ENCODE results near the gene UBA3.

Gene UBA3

DNA sequence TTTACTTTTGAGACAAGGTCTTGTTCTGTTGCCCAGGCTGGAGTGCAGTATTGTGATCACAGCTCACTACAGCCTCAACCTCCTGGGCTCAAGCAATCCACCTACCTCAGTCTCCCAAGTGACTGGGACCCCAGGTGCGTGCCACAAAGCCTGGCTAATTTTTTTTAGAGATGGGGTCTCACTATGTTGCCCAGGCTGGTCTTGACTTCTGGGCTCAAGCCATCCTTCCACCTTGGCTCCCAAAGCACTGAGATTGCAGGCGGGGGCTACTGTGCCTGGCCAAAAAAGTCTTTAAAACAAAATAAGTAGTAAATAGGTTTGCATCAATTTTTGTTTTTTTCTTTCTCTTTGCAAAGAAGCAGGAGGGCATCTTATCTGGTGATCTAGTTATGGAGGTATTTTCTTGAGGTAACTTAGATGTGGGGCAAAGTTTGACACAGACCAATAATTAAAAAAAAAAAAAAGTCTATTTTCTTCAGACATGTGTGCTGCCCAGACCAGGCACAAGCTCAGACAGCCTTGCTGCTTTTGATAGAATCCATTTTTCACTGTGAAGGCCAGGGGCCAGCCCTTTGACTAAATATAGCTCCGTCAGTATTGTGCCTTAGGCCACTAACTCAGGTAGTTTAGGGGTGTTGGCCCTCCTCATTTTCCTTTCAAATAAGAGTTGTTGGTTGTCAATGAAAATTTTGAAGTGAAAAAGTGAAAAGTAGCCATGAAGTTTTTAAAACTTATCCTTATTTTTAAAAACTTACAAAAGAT, 7.0 kb upstream of the UBA3 start:
- TF ChIP-seq, protein P1, sequence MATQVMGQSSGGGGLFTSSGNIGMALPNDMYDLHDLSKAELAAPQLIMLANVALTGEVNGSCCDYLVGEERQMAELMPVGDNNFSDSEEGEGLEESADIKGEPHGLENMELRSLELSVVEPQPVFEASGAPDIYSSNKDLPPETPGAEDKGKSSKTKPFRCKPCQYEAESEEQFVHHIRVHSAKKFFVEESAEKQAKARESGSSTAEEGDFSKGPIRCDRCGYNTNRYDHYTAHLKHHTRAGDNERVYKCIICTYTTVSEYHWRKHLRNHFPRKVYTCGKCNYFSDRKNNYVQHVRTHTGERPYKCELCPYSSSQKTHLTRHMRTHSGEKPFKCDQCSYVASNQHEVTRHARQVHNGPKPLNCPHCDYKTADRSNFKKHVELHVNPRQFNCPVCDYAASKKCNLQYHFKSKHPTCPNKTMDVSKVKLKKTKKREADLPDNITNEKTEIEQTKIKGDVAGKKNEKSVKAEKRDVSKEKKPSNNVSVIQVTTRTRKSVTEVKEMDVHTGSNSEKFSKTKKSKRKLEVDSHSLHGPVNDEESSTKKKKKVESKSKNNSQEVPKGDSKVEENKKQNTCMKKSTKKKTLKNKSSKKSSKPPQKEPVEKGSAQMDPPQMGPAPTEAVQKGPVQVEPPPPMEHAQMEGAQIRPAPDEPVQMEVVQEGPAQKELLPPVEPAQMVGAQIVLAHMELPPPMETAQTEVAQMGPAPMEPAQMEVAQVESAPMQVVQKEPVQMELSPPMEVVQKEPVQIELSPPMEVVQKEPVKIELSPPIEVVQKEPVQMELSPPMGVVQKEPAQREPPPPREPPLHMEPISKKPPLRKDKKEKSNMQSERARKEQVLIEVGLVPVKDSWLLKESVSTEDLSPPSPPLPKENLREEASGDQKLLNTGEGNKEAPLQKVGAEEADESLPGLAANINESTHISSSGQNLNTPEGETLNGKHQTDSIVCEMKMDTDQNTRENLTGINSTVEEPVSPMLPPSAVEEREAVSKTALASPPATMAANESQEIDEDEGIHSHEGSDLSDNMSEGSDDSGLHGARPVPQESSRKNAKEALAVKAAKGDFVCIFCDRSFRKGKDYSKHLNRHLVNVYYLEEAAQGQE (IDR thresholded peaks at IDR 0.05; ENCODE audit: insufficient read depth in 1 of 2, low read depth in 2 of 2, low read length in 2 of 2) = no peak
- TF ChIP-seq TAF1 (IDR thresholded peaks at IDR 0.05; ENCODE audit: borderline replicate concordance, insufficient read depth, low read length) = no peak
- no peak for TF ChIP-seq SIN3A (IDR thresholded peaks at IDR 0.05; ENCODE audit: borderline replicate concordance, insufficient read depth, low read length)
- TF ChIP-seq FOXP2 (optimal IDR thresholded peaks at IDR 0.05; ENCODE audit: borderline replicate concordance, extremely low read depth, extremely low read length, insufficient read depth) = no peak
- no peak for TF ChIP-seq POLR2AphosphoS5 (IDR thresholded peaks at IDR 0.05; ENCODE audit: low read depth, low read length)

DNA sequence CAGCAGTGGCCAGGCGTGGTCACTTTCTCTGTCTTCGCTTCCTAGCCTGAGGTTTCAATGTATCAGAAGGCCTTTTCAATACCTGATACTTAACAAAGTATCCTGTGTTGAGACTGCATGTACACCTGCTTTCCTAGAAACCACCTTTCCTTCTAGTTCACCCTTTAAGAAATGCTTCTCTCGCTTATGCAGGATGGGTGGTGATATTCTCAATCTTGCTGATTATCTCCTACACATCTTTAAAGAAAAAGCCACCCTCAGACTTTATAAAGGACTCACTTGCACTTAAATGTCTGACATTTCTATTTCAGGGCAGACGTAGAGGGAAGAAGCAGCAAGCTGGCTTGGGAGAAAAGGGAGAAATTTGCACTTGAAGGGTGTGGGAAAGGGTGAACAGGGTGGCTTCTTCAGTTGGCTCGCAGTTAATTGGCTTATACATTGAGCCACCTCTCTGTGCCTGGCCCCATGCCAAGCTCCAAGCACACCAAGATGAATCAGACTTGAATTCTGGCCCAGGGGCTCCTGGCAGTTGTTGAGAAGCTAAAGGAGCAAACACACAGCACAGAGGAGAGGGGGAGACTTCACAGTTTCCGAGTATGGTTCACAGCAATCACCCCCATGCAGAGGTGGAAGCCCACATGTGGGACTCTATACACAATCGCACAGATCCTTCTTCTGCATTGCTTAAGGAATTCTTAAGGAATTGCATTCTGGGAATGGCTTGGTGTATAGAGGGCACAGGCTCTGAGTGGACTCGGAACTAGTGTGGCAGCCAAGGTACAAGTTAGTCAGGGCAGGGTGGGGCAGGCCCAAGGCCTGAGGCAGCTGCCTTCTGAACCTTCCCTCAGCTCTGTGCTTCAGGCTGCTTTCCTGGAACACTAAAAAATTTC, 5.9 kb upstream of the UBA3 start:
- TF ChIP-seq, protein P1 (IDR thresholded peaks at IDR 0.05; ENCODE audit: insufficient read depth in 1 of 2, low read depth in 2 of 2, low read length in 2 of 2) = no peak
- TF ChIP-seq POLR2AphosphoS5 (IDR thresholded peaks at IDR 0.05; ENCODE audit: low read depth, low read length) (peak; percentile 29; the same call in 1 of the 2 replicates), TAF1 (IDR thresholded peaks at IDR 0.05; ENCODE audit: borderline replicate concordance, insufficient read depth, low read length) (no peak; the same call in 1 of the 2 replicates), SIN3A (IDR thresholded peaks at IDR 0.05; ENCODE audit: borderline replicate concordance, insufficient read depth, low read length) (no peak), FOXP2 (optimal IDR thresholded peaks at IDR 0.05; ENCODE audit: borderline replicate concordance, extremely low read depth, extremely low read length, insufficient read depth) (no peak)

DNA sequence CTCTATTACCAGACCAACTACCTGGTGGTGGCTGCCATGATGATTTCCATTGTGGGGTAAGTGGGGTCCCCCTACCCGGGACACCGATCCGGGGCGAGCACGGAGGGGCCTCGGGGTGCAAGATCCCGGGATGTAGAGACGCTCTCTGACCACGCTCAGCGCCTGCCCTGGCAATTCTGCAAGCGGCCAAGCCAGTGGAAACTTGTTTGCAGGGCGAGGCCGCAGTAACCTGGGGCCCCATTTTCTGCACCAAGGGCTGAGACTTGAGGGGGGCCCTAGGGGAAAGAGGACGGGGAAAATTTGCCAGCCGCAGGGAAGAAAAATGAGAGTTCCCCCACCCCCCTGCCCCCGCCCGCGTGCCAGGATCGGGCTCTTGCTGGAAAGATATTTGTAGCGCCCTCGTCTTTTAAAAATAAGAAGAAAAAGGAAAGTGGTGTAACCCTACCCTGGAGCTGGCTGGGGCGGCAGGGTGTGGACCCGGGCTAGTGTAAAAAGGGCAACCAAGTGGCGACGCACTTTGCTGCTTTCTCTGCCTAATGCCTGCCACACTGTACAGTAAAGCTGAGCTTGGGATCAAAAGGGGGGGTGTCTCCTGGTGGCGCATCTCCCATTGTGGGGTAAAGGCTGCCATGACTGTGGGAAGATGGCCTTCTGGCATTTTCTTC, 5.1 kb upstream of the UBA3 start:
- TF ChIP-seq SIN3A (IDR thresholded peaks at IDR 0.05; ENCODE audit: borderline replicate concordance, insufficient read depth, low read length) = no peak
- TF ChIP-seq, protein P1 (IDR thresholded peaks at IDR 0.05; ENCODE audit: insufficient read depth in 1 of 2, low read depth in 2 of 2, low read length in 2 of 2) = no peak
- no peak for TF ChIP-seq POLR2AphosphoS5 (IDR thresholded peaks at IDR 0.05; ENCODE audit: low read depth, low read length)

DNA sequence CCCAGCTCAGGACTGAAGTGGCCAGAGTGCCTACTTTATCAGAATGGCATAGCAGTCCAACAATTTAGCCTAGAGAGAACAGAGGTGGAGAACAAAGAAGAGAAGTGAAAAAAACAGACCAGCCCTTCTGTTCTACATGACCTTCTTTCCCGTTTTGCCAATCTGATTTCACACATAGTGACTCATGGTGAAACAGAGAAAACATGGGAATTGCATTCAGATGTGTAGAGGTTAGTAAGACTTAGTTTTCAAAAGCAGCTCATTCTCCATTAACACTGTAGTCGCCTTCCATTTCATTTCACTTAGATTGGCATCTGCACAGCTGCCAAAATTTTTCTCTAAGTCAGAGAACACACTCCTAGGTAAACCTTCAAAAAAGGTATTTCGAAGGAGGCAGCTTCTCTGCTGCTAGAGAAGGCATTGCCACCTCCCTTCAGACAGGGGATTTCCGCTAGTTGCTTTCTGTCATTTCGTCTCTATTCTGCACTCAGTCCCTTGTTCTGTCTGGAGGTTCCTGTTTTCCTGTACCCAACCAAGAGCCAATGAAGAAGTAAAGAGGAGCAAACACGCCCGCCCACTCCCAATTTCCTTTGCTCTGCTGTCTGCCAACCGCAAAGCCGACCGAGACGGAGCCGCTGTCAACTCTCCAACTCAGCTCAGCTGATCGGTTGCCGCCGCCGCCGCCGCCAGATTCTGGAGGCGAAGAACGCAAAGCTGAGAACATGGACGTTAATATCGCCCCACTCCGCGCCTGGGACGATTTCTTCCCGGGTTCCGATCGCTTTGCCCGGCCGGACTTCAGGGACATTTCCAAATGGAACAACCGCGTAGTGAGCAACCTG, 4.4 kb upstream of the UBA3 start, which contains the start of gene ARL6IP5:
Gene ARL6IP5, plus strand, starts transcription at position 612 of the 842 bp plus-strand sequence. Its CDS starts 111 bp downstream, at position 723.
- TF ChIP-seq TAF1 (IDR thresholded peaks at IDR 0.05; ENCODE audit: borderline replicate concordance, insufficient read depth, low read length) (no peak; the same call in 1 of the 2 replicates), SIN3A (IDR thresholded peaks at IDR 0.05; ENCODE audit: borderline replicate concordance, insufficient read depth, low read length) (peak; percentile 77; the same call in 1 of the 2 replicates), FOXP2 (optimal IDR thresholded peaks at IDR 0.05; ENCODE audit: borderline replicate concordance, extremely low read depth, extremely low read length, insufficient read depth) (peak; percentile 49), POLR2AphosphoS5 (IDR thresholded peaks at IDR 0.05; ENCODE audit: low read depth, low read length) (no peak)
- TF ChIP-seq, protein P1 (IDR thresholded peaks at IDR 0.05; ENCODE audit: insufficient read depth in 1 of 2, low read depth in 2 of 2, low read length in 2 of 2) = no peak
